HG03103 (cell line): Measurements from ENCODE around the gene NLK.

Source experiments
- ATAC-seq: cut with Tn5 transposase; IDR thresholded peaks from one replicate; pipeline ENCODE4 v1.9.1; 2021; ENCODE audit warnings: low read depth; ENCODE audit not compliant: unreplicated experiment

Gene NLK

GRCh38 chr17:28039251-28039650 lies 3.2 kb upstream of the NLK start:
- no peak for ATAC-seq

GRCh38 chr17:28040406-28040805 lies 2.1 kb upstream of the NLK start:
- ATAC-seq = no peak

- ATAC-seq = peak; percentile 91
Observed at GRCh38 chr17:28041068-28041843, 1.2 kb upstream of the NLK start.

DNA sequence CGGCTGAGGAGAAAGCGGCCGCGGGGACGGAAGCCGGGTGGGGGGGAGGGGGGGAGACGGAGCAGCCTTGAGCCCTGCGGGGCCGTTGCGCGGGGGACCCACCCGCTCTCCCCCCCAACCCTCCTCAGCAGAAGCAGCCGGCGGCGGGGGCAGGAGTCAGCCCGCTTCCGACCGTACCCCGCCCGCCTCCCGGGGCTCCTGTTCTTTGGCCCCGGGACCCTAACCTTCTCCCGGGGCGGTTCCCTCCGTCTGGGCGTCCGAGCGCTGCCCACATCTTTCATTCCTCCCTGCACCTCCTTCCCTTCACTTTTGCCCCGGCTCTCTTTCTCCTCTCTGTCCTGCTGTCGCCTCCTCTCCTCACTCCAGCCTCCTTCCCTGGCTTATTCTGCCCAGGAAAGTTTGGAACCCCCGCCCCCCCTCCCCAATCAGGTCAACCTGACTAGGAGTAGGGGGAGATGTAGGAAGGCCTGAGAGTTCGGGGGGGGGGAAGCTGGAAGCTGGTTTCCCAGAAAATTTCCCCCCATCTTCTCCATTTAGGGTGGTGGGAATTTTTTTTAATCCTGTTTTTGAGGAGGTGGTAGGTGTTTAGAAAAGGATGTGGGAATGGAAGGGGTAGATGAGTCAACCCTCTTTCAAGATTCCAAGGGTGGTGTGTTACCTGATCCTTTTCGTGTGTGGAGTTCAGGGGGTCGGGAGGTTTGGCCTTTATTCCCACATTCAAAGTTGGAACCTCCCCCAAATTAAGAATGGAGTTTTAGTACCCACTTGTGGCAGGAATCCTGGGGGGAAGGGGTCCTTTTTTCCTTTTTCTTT lies 427 bp upstream of the NLK start:
- ATAC-seq = no peak

DNA sequence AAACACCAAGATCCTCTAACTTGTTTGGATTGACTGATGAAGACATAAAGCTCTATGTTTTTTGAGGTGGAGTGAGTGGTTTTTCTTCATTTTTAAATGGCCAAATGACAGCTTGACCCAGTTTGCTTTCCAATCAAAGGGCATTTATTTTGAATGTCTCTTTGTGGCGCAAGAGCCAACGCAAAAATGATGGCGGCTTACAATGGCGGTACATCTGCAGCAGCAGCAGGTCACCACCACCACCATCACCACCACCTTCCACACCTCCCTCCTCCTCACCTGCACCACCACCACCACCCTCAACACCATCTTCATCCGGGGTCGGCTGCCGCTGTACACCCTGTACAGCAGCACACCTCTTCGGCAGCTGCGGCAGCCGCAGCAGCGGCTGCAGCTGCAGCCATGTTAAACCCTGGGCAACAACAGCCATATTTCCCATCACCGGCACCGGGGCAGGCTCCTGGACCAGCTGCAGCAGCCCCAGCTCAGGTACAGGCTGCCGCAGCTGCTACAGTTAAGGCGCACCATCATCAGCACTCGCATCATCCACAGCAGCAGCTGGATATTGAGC lies 329 bp downstream of the NLK start:
- ATAC-seq = no peak

- no peak for ATAC-seq
Observed at GRCh38 chr17:28043296-28043695, 819 bp downstream of the NLK start.

DNA sequence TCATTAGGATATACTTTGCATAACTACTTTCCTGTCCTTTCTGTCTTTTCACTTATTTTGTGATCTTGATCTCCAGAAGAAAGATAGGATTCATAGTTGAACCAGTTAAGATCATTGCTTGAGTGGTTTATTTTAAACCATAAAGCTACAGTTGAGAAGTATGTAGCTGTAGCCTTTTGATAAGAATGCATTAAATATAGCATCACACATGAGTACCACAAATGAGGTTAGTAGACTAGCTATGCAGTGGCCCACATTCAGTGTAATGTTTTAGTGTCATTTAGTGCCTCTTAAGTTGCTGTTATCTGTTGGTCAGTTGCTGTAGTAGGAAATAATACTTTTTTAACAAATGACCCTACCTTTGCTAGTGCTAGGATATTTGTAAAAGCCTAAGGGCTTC lies 1.3 kb downstream of the NLK start:
- ATAC-seq = no peak

DNA sequence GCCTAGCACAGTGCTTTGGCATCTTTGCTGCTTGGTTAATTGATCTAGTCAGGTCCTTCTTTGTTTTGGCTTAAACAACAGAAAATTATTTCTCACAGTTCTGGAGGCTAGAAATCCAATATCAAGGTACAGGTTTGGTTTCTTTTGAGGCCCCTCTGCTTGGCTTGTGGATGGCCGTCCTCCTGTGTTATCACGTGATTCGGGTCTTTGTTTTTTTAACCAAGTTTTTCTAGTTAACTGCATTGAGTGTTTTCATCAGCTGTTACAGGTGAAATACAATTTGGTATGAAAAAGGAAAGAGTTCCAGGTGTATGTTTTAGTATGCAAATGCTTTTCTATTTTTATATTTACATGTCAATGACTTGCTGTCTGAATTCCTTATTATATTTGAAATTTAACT lies 2.8 kb downstream of the NLK start:
- ATAC-seq = no peak

DNA sequence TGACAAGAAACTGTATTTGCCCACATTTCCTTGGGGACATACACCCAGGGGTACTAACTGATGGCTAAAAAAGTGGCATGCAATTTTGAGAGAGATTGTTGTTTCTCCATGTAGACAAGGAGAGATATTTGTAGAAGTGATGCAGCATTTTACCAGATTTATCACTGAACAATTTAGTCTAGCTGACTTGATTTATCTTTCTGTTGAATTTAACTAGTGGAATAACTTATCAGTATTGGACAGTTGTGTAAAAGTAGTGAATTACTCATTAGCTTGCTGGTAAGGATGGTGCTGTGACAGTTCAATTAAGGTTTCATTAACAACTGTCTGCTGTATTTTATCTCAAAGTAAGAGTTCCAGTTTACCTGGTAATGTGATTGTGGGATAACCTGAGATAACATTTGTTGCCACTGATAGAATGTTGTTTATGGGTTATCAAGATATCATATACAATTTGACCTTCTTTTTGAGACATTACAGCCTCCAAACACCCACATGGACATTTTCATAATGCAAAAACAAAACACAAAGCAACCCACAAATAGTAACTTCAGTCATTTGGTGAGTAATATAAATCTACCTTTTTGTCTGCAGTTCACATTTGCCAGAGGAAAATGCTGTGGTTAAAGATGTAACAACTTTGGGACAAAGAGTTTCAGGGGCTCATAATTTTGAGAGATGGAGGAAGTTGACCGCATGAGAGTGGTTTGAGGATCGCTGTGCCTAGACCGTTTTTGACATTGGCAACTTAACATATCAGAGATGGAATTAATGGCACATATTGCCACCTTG lies 3.8 kb downstream of the NLK start:
- no peak for ATAC-seq

- ATAC-seq = no peak
Observed at GRCh38 chr17:28047806-28048205, 5.3 kb downstream of the NLK start.

- no peak for ATAC-seq
Observed at GRCh38 chr17:28049071-28049470, 6.6 kb downstream of the NLK start.

DNA sequence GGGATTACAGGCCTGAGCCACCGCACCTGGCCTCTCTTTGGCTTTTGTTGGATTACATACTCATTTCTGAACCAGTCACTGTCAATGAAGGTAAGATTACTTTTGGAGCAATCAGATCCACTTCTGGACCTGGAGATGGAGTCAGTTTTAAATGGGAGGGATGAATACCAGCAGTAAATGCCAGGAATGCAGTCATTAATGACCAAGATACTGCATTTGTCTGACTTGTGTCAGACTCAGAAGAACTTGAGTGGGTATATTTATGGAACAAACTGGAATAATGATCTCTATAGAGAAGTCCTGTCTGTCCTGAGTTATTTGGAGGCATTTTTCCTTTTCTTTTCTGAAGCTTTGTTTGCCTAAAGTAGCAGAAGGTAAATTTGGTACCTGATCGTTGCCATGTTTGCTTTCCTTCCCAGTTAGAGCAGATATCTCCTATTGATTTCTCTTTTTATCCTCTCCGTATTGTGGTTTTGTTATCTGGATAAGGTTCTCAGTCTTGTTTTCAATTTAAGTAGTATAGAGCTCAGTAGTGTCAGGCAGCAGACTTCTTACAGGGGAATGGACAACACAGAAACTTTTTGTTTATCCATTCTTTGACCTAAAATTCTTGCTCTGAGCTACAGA lies 10.7 kb downstream of the NLK start:
- ATAC-seq = no peak

DNA sequence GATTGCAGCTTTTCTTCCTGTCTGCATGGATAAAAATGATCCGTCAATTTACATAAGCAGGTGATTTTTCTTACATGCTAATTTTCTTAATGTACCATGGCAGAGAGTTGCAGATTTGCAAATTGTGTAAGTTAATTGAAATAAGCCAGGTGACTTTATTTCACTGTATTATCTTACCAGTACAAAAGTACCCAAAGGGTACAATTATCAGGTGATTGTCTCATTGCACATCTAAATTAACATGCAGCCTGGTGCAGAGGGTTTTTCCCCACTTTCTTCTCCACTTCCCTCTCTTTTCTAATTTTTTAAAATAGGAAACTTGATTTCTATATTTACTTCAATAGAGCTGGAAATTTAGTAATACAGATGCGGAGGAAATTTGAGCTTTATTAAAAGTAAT lies 11.2 kb downstream of the NLK start:
- ATAC-seq = no peak

GRCh38 chr17:28055546-28056275 lies 13.2 kb downstream of the NLK start:
- ATAC-seq = no peak

GRCh38 chr17:28056276-28056620 lies 13.8 kb downstream of the NLK start:
- no peak for ATAC-seq

DNA sequence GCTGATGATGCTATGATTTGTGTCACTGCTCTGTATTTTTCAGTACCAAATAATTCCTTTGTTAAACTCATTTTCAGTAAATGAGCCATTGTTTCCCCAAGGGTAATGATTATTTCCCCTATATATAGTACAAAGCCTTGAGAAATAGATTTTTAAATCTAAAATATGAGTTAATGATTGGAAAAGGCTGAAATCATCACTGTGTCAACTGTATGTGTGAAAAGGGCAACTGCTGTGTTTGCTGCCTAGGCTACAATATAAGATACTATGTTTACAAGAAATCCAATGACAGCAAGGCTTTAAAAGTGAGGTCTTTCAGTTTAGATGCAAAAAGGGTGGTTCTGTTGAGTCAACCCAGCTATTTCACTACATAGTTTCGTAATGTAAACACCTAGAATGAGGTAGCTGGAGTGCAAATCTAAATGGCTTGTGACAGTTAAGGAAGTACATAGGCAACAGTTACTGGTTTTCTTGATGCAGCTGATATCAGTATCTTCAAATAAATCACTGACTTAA lies 15.3 kb downstream of the NLK start:
- ATAC-seq = peak; percentile 79

- no peak for ATAC-seq
Observed at GRCh38 chr17:28059675-28060074, 17.2 kb downstream of the NLK start.

DNA sequence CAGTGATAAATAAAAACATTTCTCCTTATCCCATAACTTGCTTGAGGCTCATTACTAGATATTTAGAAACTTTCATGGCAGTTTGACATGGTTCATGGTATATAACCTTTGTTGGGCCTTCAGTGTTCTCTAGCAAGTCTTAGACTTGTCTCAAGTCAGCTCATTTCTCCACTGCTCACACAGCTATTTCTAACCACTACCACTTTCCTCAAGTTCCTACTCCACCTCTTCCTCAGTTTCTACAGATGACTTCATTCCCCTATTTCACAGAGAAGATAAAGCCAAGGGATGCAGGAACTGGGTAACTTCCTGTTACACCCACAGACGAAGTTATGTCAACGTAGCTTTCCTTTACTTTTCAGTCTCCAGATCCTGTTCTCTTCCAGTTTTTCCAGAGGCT lies 23.2 kb downstream of the NLK start:
- ATAC-seq = no peak

- no peak for ATAC-seq
Observed at GRCh38 chr17:28069061-28069460, 26.6 kb downstream of the NLK start.

GRCh38 chr17:28071179-28071578 lies 28.7 kb downstream of the NLK start:
- ATAC-seq = no peak
